Activated CD4-positive, alpha-beta T cell treated with anti-CD3 and anti-CD28 coated beads for 4 hours (primary cell): ENCODE data around the gene GOLGA7B.

Source experiments
- DNase-seq, 2 donors: peaks; one replicate each; pipeline ENCODE4 v3.0.0-alpha.2; 2020

GOLGA7B gene

DNA sequence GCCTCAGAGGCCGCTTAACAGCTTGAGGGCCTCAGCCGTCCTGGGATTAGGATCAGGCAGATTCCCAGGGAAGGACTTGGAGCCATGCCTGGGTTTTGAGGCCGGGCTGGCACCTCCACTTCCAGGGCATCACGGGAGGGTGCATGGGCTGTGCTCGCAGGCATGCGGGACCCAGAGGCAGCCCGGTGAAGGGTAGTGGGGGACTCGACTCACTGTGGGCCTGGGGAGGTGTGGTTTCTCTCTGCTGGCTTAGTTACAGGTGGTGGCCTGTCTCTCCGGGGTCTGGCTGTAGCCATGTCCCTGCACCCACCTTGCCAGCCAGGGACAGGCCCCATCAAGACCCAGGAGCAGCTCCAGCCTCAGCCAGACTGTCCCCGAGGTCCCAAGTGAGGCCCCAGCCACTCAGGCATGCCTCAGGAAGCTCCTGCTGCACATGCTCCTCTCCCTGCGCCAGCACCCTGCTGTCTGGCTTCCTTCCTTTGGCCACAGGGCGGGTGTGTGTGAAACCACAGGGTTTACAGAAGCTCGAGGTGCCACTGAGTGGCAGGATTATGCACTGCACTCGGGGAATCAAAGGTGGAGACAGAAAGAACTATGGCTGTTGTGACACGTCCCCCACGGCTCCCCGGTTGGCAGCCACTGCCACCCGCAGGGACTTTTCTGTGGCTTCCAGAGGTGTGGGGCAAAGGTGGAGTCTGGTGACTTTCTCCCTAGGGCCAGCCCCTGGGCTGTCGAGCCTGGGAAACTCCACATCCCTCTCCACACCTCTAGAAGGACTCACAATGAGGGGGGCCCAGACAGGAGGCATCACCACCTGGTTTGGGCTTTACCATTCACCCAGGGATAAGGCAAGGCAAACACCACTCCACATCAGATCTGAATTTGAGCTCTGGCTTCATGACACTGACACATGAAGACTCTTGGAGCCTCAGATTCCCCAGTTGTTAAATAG is 19.7 kb downstream of the GOLGA7B start:
- peak; percentile 75 to 77 for DNase-seq

DNA sequence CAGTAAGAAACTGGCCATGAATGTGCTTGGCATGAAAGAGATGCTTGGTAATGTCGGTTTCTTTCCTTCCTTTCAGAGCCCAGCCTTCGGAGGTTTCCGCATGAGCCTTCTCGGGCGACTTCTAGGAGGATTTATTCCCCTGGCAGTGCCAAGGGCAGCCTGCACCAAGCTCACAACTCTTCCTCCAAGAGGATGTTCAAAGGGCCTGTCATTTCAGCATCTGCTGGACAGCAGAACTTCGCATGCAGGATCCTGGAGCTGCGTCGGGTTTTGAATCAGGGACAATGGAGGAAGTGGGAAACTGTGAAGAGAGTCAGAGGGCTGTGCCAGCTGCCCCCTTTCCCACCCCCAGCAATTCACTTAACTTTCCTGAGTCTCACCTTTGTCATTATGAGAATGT is 21.3 kb downstream of the GOLGA7B start:
- no peak for DNase-seq

DNA sequence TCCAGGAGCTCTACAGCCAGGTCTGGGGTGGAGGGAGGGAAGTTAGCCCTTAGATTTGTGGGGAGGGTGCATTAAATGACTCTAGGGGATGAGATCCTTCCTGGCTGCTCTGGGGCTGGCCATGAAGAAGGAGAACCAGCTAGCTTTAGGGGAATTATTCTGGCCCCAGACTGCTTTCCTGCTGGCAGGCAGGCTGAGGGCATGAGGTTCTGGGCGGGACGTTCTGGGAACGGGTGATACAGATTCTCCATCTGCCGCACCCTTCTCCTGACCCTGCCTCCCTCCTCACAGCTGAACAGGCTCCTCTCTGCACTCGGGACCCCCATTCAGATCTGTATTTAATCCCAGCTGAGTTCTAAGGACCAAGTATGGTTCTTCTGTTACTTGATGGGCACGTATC is 23.9 kb downstream of the GOLGA7B start:
- no peak for DNase-seq

DNA sequence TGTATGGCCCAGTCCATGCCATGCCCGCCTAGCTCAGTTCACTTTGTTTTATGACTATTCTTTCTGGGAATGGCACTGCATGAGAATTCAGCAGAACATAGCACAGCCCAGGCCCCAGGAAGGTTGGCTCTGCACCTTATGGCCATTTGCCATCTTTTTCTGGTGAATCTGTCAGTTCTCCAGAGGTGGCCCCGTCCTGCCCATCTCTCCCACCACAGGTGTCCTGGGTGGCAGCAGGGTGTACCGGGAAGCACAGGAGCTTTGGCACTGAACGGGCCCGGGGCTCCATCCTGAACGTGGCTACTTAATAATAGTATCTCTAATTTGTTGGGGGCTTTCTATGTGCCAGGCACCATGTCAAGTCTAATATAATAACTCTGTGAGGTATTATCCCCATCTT is 24.7 kb downstream of the GOLGA7B start:
- DNase-seq, result no peak

- no peak for DNase-seq
Measured at GRCh38 chr10:97875391-97875790, 25.7 kb downstream of the GOLGA7B start.

GRCh38 chr10:97876402-97876801 is 26.8 kb downstream of the GOLGA7B start:
- DNase-seq, result no peak

DNA sequence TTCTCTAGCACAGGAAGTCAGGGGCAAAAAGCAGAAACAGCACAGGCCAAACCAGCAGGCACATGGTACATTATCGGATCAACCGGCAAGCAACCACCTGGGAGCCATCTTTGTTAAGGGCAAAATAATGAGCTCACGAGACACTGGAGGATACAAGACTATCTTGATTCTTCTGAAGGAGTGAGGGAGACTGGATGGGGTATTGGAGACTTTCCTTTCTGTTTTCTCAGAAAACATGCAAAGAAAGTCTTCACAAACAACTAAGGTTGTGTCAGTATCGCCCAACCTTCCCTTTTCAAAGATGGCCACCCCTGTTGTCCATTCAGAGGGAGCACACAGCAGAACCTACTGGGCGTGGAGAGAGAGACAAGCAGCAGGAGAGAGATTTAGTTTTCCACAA is 29.6 kb downstream of the GOLGA7B start:
- DNase-seq, result no peak

- DNase-seq, result no peak
Measured at GRCh38 chr10:97880109-97880508, 30.5 kb downstream of the GOLGA7B start.

DNA sequence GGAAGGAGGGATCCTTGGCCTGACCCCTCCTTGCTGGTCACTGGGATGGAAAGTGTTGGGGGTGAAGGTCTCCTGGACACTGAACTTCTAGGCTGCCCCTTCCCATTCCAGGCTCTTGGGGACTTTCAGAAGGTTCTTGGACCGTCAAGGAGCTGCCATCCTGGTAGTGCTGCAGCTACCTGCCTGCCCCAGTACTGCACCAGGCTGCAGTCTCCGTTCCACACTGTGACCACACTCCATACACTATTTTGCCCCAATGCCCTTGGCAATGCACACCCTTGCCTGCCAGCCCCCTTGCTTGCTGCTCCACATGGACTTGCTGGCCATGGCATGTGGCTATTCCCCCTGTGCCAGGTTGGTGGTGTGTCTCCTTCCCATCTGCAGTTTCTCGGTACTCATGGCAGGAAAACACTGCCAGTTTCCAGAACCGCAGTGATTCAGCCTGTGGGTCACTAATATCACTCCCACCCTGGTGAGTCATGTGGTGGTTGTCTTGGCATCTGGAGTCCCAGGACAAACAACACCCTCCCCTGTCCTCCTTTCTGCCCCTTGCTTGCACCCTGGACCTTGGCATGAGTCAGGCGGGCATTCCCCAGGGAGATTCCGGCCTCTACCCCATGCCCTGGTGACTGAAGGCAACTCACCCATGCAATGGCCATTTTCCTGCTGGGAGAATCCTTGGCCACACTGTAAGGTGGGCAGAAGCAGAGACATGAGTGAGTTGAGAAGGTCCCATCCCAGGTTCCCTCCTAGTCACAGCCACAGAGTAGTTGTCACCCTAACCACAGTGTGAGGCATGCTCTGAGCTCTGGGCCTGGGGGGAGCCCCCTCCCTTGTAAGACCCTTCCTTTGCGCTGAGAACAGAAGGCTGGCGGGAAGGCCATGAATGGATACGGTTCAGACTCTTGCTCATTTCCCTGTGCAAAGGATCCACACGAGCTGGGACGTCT is 32.8 kb downstream of the GOLGA7B start:
- no peak for DNase-seq

DNA sequence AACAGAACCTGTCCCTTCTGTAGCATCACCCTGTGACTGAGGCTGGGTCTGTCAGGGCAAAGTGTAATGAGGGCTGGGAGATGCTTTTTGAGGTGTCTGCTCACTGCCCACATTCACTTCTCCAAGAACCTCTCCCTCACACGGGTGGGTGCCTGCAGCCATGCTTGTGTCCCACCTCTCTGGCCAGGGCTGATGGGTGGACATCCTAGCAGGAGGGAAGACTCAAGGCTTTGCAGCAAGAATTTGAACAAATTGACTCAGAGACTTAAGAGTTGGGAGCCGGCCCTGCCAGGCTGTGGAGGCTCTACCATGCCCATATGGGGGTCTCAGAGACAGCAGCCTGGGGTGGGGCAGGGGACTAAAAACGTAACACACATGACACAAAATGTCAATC is 33.4 kb downstream of the GOLGA7B start:
- no peak for DNase-seq

DNA sequence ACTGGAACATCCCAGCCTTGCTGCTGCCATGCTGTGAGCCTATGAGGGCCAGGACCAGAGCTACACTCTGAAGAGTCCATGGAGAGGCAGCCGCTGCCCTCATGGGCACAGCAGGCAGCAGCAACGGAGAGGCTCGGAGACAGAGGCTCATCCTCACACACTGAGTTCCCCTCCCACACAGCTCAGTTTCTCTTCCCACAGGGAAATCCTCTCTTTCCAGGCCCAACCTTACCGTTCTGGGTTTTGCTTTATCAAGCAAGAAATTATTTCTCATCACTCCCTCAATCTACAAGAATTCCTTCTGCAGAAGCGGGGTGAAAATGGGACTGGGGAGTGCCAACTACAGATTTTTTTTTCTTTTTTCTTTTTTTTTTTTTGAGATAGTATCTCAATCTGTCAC is 36.6 kb downstream of the GOLGA7B start:
- no peak for DNase-seq

DNA sequence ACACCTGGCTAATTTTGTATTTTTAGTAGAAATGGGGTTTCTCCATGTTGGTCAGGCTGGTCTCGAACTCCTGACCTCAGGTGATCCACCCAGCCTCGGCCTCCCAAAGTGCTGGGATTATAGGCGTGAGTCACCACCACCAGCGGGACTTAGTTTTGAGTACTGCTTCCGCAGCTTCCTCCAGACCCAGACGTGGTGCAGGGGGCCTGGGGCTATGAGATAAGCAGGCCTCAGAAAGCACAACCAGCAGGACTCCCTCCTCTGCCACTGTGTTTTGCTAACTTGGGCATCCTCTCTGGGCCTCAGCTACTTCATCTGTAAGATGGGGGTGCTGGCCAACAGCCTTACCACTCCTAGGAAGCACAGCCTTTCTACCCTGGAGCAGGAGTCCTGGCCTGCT is 37.8 kb downstream of the GOLGA7B start:
- DNase-seq, result no peak

- DNase-seq, result no peak
Measured at GRCh38 chr10:97888134-97888533, 38.5 kb downstream of the GOLGA7B start.

DNA sequence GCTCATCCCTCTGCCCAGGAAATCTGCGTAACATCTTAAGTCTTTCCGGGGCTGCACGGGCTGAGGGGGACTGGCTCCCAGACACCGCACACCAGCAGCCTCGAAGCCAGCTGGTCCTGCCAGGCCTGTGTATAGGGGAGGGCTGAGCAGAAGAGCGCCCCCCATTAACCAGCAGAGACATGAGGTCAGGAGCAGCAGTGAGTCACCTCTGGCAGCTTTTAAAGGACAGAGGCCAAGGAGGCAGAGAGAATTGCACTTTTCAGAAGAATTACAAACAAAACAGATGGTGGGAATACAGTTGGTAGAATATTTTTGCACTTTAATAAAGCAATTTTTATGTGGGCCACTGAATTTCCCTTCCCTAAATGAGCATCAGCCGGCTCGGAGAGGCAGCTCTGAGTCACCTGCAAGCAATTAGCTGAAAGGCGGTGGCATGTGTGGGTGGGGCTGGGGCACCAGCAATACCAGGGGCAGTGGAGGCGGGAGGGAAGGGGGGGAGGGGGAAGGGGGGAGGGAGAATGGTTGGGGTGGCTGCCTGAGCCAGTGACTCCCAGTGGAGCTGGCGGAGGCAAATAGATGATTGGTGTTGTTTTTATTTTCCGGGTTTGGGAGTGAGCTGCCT is 39.1 kb downstream of the GOLGA7B start:
- peak in 1 of 2 donors; percentile 37 for DNase-seq

DNA sequence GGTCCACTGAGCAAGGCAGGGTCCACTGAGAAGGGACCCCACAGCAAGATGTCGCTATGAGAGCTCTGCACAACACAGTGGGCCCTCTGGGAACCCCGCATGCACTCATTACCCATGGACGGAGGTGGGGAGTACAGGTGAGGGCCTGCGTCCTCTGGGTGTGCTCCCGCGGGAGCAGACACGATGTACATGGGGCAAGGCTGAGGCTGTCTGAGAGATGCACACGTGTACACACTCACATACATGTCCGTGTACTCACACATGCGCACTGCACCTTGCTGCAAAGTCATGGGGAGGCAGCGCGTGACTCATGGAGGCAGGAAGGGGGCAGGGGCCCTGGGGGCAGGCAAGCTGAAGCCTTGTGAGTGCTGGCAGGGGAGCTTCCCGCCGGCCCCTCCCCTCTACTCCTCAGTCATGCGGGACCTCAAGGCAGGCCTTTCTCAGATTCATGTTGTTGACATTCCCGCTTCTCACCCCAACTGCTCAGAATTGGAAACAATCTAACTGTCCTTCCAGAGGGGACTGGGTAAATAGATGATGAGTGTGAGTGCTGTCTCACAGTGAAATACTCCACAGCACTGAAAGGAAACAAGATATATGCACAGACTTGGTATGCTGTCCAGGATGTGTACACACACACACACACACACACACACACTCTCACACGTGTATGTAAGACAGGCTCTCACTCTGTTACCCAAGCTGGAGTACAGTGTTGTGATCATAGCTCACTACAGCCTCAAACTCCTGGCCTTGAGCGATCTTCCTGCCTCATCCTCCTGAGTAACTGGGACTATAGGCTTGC is 40.0 kb downstream of the GOLGA7B start:
- DNase-seq, result no peak

- no peak for DNase-seq
Measured at GRCh38 chr10:97891497-97892167, 42.0 kb downstream of the GOLGA7B start.

GRCh38 chr10:97892506-97892905 is 42.9 kb downstream of the GOLGA7B start:
- DNase-seq, result no peak

DNA sequence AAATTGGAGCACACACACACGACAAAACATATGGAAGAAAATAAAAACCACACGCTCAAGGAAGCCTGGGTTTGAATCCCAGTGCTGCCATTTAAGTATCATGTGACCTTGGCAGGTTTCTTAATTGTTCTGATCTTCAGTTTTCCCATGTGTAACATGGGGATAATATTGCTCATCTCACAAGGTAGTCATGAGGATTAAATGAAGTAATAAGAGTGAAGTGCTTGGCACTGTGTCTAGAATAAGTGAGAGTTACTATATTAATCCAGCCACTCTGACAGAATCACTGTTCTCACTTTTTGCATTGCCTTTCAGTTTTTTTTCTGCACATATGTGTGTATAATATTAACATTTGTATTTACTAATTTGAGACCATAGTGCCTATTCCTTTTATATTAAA is 43.3 kb downstream of the GOLGA7B start:
- DNase-seq, result no peak

GRCh38 chr10:97894092-97894491 is 44.4 kb downstream of the GOLGA7B start:
- DNase-seq, result no peak

- DNase-seq, result no peak
Measured at GRCh38 chr10:97895084-97895483, 45.4 kb downstream of the GOLGA7B start.

DNA sequence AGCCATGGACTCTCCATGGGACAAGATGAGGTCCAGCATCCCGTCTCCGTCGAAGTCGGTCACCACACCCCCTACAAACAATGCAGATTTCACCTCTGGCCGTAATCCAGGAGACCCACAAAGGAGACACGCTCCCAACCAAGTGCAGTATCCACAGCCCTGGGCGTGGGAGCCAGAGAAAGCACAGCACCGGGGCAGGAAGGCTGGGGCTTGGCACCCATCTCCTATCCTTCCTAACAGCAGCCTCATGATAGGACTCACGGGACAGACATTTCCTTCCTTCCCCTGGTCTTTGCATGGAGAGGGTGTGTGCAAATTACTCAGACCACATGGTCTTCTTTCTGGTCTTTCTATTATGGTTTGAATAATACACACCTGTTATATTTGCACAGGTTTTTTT is 46.3 kb downstream of the GOLGA7B start:
- no peak for DNase-seq
